WERI-Rb-1 (cell line): ENCODE data around the gene IQGAP2.

Experiments
- DNase-seq: peaks from one replicate; pipeline ENCODE4 v3.0.0-alpha.2; 2020
- H3K27ac ChIP-seq: fragments of 250-450 bp; sonication (Bioruptor Pico); 2 replicates; pipeline ENCODE4 v1.5.1; 2020; ENCODE audit warnings: mild to moderate bottlenecking, moderate library complexity
- H3K27me3 ChIP-seq: fragments of 250-450 bp; sonication (Bioruptor Pico); 2 replicates; pipeline ENCODE4 v1.5.1; 2021; ENCODE audit warnings: mild to moderate bottlenecking, low read depth, moderate library complexity; ENCODE audit not compliant: insufficient read depth, severe bottlenecking
- H3K36me3 ChIP-seq: fragments of 250-450 bp; sonication (Bioruptor Pico); 2 replicates; pipeline ENCODE4 v1.5.1; 2020; ENCODE audit warnings: mild to moderate bottlenecking, moderate library complexity
- H3K4me3 ChIP-seq: 2 replicates; pipeline ENCODE4 v1.5.1; 2011; ENCODE audit warnings: low read depth, mild to moderate bottlenecking, control low read depth, low read length
- H3K9me3 ChIP-seq: fragments of 250-450 bp; sonication (Bioruptor Pico); 2 replicates; pipeline ENCODE4 v1.5.1; 2021; ENCODE audit warnings: mild to moderate bottlenecking, moderate library complexity; ENCODE audit not compliant: severe bottlenecking
- CTCF ChIP-seq: IDR thresholded peaks from 2 replicates; pipeline ENCODE4 v1.5.1; 2011; ENCODE audit warnings: low read depth, mild to moderate bottlenecking, control low read depth, inconsistent platforms, low read length

The IQGAP2 gene

GRCh38 chr5:76723266-76723665 lies 320.2 kb downstream of the IQGAP2 start:
- no peaks in the 10 kb centered on the region for H3K9me3 ChIP-seq
- H3K27ac ChIP-seq = no peak overlapping the region
- peaks cover 12% of the 10 kb centered on the region for H3K36me3 ChIP-seq
- H3K4me3 ChIP-seq = no peak overlapping the region
- no peaks in the 10 kb centered on the region for H3K27me3 ChIP-seq
- TF ChIP-seq CTCF = no peak
- no peak for DNase-seq

- Histone ChIP-seq H3K27ac (no peak overlapping the region), H3K36me3 (peaks cover 12% of the 10 kb centered on the region), H3K4me3 (no peak overlapping the region), H3K27me3 (no peaks in the 10 kb centered on the region), H3K9me3 (peaks cover 2% of the 10 kb centered on the region)
- no peak for TF ChIP-seq CTCF
- DNase-seq = no peak
Observed at GRCh38 chr5:76723906-76724305, 320.8 kb downstream of the IQGAP2 start.

GRCh38 chr5:76724871-76725270 lies 321.8 kb downstream of the IQGAP2 start:
- Histone ChIP-seq H3K4me3 (no peak overlapping the region), H3K27ac (no peak overlapping the region), H3K27me3 (no peaks in the 10 kb centered on the region), H3K36me3 (peaks cover 16% of the 10 kb centered on the region), H3K9me3 (peaks cover 6% of the 10 kb centered on the region)
- TF ChIP-seq CTCF = no peak
- DNase-seq = no peak

- peaks cover 32% of the 10 kb centered on the region for H3K36me3 ChIP-seq
- H3K9me3 ChIP-seq = peaks cover 6% of the 10 kb centered on the region
- DNase-seq = no peak
- no peaks in the 10 kb centered on the region for H3K27me3 ChIP-seq
- H3K4me3 ChIP-seq = no peak overlapping the region
- H3K27ac ChIP-seq = no peak overlapping the region
- TF ChIP-seq CTCF = no peak
Observed at GRCh38 chr5:76728965-76729364, 325.9 kb downstream of the IQGAP2 start.

GRCh38 chr5:76729373-76730290 lies 326.5 kb downstream of the IQGAP2 start:
- H3K27me3 ChIP-seq = no peaks in the 10 kb centered on the region
- no peak overlapping the region for H3K4me3 ChIP-seq
- peaks cover 6% of the 10 kb centered on the region for H3K9me3 ChIP-seq
- H3K36me3 ChIP-seq = peaks cover 32% of the 10 kb centered on the region
- no peak for DNase-seq
- no peak for TF ChIP-seq CTCF
- H3K27ac ChIP-seq = no peak overlapping the region
